ENCODE measurements around the gene KIF4B. TPM values are rescaled to one million over a fixed set of nuclear protein-coding genes. Genes with fewer than 3 reads are reported as not detected.

The KIF4B gene, protein sequence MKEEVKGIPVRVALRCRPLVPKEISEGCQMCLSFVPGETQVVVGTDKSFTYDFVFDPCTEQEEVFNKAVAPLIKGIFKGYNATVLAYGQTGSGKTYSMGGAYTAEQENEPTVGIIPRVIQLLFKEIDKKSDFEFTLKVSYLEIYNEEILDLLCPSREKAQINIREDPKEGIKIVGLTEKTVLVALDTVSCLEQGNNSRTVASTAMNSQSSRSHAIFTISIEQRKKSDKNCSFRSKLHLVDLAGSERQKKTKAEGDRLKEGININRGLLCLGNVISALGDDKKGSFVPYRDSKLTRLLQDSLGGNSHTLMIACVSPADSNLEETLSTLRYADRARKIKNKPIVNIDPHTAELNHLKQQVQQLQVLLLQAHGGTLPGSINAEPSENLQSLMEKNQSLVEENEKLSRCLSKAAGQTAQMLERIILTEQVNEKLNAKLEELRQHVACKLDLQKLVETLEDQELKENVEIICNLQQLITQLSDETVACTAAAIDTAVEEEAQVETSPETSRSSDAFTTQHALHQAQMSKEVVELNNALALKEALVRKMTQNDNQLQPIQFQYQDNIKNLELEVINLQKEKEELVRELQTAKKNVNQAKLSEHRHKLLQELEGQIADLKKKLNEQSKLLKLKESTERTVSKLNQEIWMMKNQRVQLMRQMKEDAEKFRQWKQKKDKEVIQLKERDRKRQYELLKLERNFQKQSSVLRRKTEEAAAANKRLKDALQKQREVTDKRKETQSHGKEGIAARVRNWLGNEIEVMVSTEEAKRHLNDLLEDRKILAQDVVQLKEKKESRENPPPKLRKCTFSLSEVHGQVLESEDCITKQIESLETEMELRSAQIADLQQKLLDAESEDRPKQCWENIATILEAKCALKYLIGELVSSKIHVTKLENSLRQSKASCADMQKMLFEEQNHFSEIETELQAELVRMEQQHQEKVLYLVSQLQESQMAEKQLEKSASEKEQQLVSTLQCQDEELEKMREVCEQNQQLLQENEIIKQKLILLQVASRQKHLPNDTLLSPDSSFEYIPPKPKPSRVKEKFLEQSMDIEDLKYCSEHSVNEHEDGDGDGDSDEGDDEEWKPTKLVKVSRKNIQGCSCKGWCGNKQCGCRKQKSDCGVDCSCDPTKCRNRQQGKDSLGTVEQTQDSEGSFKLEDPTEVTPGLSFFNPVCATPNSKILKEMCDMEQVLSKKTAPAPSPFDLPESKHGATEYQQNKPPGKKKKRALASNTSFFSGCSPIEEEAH
- 0.17 TPM for total RNA-seq
- long read RNA-seq: 0 reads

DNA sequence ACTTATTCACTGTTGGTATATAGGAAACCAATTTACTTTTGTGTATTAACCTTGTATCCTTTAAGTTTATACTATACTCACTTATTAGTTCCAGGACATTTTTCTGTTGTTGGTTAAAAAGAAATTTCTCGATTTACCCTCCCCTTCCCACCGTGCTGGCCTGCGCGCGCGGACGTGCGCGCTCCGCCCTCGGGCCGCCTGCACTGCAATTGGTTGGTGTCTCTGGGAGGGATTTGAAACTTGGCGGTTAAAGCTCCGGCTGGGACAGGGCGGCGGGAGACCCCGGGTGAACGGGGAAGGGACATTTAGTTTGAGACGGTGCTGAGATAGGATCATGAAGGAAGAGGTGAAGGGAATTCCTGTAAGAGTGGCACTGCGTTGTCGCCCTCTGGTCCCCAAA, at the start of gene KIF4B:
Gene KIF4B, plus strand, starts transcription at position 230 of the 400 bp plus-strand sequence. Its CDS starts 105 bp downstream, at position 335.
- TF ChIP-seq, protein P1, sequence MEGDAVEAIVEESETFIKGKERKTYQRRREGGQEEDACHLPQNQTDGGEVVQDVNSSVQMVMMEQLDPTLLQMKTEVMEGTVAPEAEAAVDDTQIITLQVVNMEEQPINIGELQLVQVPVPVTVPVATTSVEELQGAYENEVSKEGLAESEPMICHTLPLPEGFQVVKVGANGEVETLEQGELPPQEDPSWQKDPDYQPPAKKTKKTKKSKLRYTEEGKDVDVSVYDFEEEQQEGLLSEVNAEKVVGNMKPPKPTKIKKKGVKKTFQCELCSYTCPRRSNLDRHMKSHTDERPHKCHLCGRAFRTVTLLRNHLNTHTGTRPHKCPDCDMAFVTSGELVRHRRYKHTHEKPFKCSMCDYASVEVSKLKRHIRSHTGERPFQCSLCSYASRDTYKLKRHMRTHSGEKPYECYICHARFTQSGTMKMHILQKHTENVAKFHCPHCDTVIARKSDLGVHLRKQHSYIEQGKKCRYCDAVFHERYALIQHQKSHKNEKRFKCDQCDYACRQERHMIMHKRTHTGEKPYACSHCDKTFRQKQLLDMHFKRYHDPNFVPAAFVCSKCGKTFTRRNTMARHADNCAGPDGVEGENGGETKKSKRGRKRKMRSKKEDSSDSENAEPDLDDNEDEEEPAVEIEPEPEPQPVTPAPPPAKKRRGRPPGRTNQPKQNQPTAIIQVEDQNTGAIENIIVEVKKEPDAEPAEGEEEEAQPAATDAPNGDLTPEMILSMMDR (IDR thresholded peaks at IDR 0.05): no peak
- intact Hi-C loops (cut with DNase I): no loop called here
- Histone ChIP-seq H3K27me3 (no peaks in the 10 kb centered on the region), H3K9me3 (no peaks in the 10 kb centered on the region), H3K27ac (no peak within 1 kb of the TSS), H3K4me3 (no peak within 1 kb of the TSS), H3K4me1 (no peaks in the 10 kb centered on the region), H3K36me3 (no peaks in the 10 kb centered on the region)
- DNase-seq (no peak), ATAC-seq (no peak)

DNA sequence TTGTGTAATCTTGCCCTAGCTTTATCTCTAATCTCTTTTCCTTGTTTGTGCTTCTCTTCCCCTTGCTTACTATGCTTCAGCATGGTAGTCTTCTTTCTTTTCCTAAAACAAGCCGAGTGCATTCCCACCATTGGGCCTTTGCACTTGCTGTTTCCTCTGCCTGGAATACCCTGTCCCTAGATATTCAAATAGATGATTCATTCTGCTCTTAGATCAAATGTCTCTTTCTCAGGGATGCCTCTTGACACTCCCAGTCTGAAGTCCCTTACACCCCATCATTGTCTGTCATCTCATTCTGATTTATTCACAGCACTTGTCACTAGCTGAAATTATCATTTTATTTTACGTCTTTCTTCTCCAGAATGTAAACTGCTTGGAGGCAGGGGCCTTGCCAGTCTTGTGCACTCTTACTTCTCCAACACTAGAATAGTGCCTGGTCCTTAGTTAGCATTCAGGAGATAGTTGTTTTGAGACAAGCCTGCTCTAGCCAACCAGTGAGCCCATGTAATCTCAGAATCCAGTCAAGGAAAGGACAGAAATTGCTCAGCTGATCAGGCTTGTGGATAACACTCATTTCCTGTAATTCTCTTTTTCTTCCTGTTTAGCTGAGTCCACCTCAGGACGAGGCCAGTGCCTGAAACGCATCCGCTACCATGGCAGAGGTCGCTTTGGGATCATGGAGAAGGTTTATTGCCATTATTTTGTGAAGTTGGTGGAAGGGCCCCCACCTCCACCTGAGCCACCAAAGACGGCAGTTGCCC, 47.3 kb upstream of the KIF4B start:
- H3K4me1 ChIP-seq: peaks cover 4% of the 10 kb centered on the region
- H3K36me3 ChIP-seq: peaks cover 43% of the 10 kb centered on the region
- no peaks in the 10 kb centered on the region for H3K27me3 ChIP-seq
- H3K9me3 ChIP-seq: no peaks in the 10 kb centered on the region
- peak; percentile 51 for ATAC-seq
- DNase-seq: no peak
- peak overlapping the region; percentile 21 for H3K4me3 ChIP-seq
- H3K27ac ChIP-seq: peak overlapping the region; percentile 56
- intact Hi-C loops (cut with DNase I): no loop called here
- TF ChIP-seq, protein P1 (IDR thresholded peaks at IDR 0.05): no peak

DNA sequence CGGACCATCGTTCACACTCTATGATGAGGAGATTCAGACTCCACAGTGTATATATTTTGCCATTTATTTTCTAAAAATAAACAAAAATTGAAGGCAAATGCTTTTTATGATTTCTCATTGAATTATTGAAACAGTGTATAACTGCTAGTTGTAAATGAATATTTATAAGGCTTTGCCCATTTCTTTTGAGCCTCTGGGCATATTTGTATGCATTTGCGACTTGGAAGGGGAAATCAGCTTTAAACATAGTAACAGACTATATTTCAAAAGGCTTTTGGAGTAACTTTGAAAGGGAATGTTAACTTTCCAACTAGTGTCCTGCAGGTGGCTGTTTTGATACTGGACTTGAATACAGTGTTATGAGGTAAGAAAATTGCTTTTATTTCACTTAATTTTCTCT, 46.7 kb upstream of the KIF4B start:
- Histone ChIP-seq H3K9me3 (no peaks in the 10 kb centered on the region), H3K4me3 (peak overlapping the region; percentile 21), H3K36me3 (peaks cover 36% of the 10 kb centered on the region), H3K27ac (peak overlapping the region; percentile 56), H3K4me1 (peaks cover 4% of the 10 kb centered on the region), H3K27me3 (no peaks in the 10 kb centered on the region)
- TF ChIP-seq, protein P1 (IDR thresholded peaks at IDR 0.05): no peak
- intact Hi-C loops (cut with DNase I): no loop called here
- ATAC-seq: no peak
- no peak for DNase-seq

DNA sequence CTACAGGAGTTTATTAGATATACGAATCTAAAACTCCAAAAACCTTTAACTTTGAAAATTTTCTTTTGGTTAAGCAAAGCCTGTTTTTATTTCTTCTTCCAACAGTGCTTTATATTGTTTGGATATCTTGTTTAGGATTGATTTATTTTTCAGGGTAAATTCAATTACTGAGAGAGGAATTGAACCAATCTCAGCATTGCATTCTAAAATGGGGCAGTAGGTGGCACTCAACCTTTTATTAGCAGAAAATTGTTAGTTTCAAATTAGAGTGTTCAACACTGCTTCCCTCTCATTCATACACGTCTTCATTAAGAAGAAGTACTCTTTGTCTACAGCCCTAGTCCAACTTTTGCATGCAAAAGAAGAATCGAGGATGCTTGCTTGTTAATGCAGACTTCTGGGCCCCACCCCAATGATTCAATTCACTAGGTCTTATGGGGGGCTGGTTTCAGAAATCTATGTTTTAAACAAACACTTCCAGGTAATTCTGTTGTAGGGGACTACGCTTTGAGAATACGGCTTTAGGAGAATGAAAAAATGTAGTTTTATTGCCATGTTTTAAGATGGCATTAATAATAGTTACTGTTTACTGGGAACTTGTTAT, 46.0 kb upstream of the KIF4B start:
- no peak for ATAC-seq
- TF ChIP-seq, protein P1 (IDR thresholded peaks at IDR 0.05): peak; percentile 49

More for the DNA sequence above, 46.0 kb upstream of the KIF4B start:
- no peaks in the 10 kb centered on the region for H3K9me3 ChIP-seq
- intact Hi-C loops (cut with DNase I): no loop called here
- H3K27me3 ChIP-seq: no peaks in the 10 kb centered on the region
- peak overlapping the region; percentile 56 for H3K27ac ChIP-seq
- no peak for DNase-seq
- peaks cover 33% of the 10 kb centered on the region for H3K36me3 ChIP-seq
- peaks cover 4% of the 10 kb centered on the region for H3K4me1 ChIP-seq
- peak overlapping the region; percentile 21 for H3K4me3 ChIP-seq
